Neural crest cell (in vitro differentiated cells): ENCODE results near the gene COPS8. TPM values are rescaled to one million over a fixed set of nuclear protein-coding genes. Genes with fewer than 3 reads are reported as not detected.

Experiments used
- DNase-seq: peaks from one replicate; pipeline ENCODE4 v3.0.0; 2021; ENCODE audit warnings: low read depth, mixed read lengths, low spot score
- H3K27ac Mint-ChIP-seq: one replicate; pipeline ENCODE4 v1.8.0; 2021; ENCODE audit warnings: mild to moderate bottlenecking, mixed read lengths; ENCODE audit not compliant: unreplicated experiment
- H3K27me3 Mint-ChIP-seq: 2 replicates; pipeline ENCODE4 v1.8.0; 2021; ENCODE audit warnings: low read depth, mild to moderate bottlenecking, mixed read lengths
- H3K36me3 Mint-ChIP-seq: 2 replicates; pipeline ENCODE4 v1.8.0; 2021; ENCODE audit warnings: low read depth, mild to moderate bottlenecking, mixed read lengths
- H3K4me1 Mint-ChIP-seq: 2 replicates; pipeline ENCODE4 v1.8.0; 2021; ENCODE audit warnings: mixed read lengths
- H3K4me3 Mint-ChIP-seq: one replicate; pipeline ENCODE4 v1.8.0; 2021; ENCODE audit warnings: mild to moderate bottlenecking, mixed read lengths
- H3K9me3 Mint-ChIP-seq: 2 replicates; pipeline ENCODE4 v1.8.0; 2021; ENCODE audit warnings: mixed read lengths
- total RNA-seq: library from RNA; stranded (reverse); gene quantifications from 2 replicates; pipeline ENCODE4 v1.2.1, GENCODE V29; 2021
- TF ChIP-seq, protein P1 (sequence below): fragments of 200-600 bp; sonication (generic); conservative IDR thresholded peaks from 2 replicates; pipeline ENCODE4 v1.5.0; 2021; ENCODE audit warnings: antibody characterized with exemption, mild to moderate bottlenecking

The COPS8 gene
- total RNA-seq, 1 donor from 2014 or later: 79.9 TPM

GRCh38 chr2:237055386-237056100 is 30.1 kb upstream of the COPS8 start:
- H3K27ac Mint-ChIP-seq: no peak overlapping the region
- H3K9me3 Mint-ChIP-seq: no peaks in the 10 kb centered on the region
- no peak for DNase-seq
- H3K4me1 Mint-ChIP-seq: peaks cover 6% of the 10 kb centered on the region
- TF ChIP-seq, protein P1, sequence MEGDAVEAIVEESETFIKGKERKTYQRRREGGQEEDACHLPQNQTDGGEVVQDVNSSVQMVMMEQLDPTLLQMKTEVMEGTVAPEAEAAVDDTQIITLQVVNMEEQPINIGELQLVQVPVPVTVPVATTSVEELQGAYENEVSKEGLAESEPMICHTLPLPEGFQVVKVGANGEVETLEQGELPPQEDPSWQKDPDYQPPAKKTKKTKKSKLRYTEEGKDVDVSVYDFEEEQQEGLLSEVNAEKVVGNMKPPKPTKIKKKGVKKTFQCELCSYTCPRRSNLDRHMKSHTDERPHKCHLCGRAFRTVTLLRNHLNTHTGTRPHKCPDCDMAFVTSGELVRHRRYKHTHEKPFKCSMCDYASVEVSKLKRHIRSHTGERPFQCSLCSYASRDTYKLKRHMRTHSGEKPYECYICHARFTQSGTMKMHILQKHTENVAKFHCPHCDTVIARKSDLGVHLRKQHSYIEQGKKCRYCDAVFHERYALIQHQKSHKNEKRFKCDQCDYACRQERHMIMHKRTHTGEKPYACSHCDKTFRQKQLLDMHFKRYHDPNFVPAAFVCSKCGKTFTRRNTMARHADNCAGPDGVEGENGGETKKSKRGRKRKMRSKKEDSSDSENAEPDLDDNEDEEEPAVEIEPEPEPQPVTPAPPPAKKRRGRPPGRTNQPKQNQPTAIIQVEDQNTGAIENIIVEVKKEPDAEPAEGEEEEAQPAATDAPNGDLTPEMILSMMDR: no peak
- H3K27me3 Mint-ChIP-seq: no peaks in the 10 kb centered on the region
- H3K36me3 Mint-ChIP-seq: peaks cover 4% of the 10 kb centered on the region
- no peak overlapping the region for H3K4me3 Mint-ChIP-seq

DNA sequence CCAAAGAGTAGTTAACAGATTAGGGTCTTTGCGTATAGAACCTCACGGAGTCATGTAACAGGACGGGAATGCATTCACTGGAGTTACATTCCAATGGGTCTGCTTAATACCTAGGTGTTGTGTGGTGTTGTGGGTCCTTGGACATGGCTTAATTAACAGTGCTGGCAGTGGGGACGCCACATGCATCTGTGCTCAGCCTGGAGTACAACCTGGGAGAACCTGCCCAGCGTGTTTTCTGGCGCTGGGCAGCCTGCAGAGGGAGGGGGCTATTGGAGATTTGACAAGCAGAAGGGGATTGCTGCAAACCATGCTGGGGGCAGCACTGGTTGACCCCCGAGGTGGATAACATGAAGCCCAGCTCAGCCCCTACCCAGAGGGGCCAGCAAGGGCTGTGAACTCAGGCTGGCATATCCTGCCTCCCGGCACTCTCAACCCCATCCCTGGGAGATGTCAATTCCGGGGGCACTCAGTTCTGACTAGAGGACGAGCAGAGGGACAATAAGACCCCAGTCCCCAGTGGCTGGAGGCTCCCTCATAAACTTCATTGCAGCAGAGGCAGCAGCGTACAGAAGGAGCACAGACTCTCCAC is 29.3 kb upstream of the COPS8 start:
- no peaks in the 10 kb centered on the region for H3K9me3 Mint-ChIP-seq
- no peak for DNase-seq
- no peaks in the 10 kb centered on the region for H3K27me3 Mint-ChIP-seq
- no peaks in the 10 kb centered on the region for H3K36me3 Mint-ChIP-seq
- no peak overlapping the region for H3K4me3 Mint-ChIP-seq
- TF ChIP-seq, protein P1: no peak
- H3K27ac Mint-ChIP-seq: no peak overlapping the region
- H3K4me1 Mint-ChIP-seq: peaks cover 13% of the 10 kb centered on the region

- no peak for DNase-seq
- Mint-ChIP-seq H3K4me1 (peaks cover 13% of the 10 kb centered on the region), H3K27me3 (no peaks in the 10 kb centered on the region)
These were observed 28.6 kb upstream of the COPS8 start for GRCh38 chr2:237057107-237057506.

DNA sequence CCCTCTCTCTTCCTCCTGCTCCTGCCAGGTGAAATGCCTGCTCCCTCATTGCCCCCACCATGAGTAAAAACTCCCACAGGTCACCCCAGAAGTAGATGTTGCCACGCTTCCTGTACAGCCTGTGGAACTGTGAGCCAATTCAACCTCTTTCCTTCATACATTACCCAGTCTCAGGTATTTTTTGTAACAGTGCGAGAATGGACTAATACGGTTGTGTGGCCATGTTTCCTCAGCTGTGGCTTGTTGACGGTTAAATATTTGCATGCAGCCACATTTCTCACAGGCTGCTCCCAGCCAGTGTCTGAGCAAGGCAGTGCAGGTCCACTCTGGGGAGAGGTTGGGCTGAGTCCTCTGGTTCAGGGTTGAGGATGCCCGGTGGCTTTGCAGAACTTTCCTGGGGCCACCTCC is 27.8 kb upstream of the COPS8 start:
- DNase-seq: no peak
- Mint-ChIP-seq H3K9me3 (no peaks in the 10 kb centered on the region), H3K4me1 (peaks cover 13% of the 10 kb centered on the region), H3K4me3 (no peak overlapping the region), H3K27me3 (no peaks in the 10 kb centered on the region), H3K27ac (no peak overlapping the region), H3K36me3 (no peaks in the 10 kb centered on the region)
- TF ChIP-seq, protein P1: no peak

More at GRCh38 chr2:237057107-237057506, 28.6 kb upstream of the COPS8 start:
- no peaks in the 10 kb centered on the region for H3K9me3 Mint-ChIP-seq
- TF ChIP-seq, protein P1: no peak
- no peak overlapping the region for H3K27ac Mint-ChIP-seq
- no peak overlapping the region for H3K4me3 Mint-ChIP-seq
- no peaks in the 10 kb centered on the region for H3K36me3 Mint-ChIP-seq

DNA sequence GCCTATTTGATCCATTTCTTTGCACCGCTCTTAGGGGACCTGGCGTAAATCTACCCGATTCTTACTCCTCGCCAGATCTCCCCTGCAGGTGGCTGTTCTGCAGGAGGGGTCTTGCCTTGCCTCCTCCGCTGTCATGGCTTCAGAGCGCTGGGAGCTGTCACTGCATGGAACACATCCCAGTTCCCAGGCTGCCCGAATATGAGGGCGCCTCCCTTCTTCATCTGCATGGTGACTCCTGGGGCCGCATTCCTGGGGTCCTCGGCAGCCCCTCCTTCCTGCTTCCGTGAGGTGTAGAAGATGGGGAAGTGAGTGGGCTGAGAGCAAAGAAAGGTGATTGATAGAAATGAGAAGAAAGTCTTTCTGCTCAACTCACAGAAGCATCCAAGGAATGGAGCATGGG is 27.3 kb upstream of the COPS8 start:
- peaks cover 13% of the 10 kb centered on the region for H3K4me1 Mint-ChIP-seq
- DNase-seq: no peak
- no peak overlapping the region for H3K27ac Mint-ChIP-seq
- no peaks in the 10 kb centered on the region for H3K27me3 Mint-ChIP-seq
- H3K9me3 Mint-ChIP-seq: no peaks in the 10 kb centered on the region
- no peak overlapping the region for H3K4me3 Mint-ChIP-seq
- no peaks in the 10 kb centered on the region for H3K36me3 Mint-ChIP-seq
- TF ChIP-seq, protein P1: no peak
